ENCODE measurements around the gene MIA. TPM values are rescaled to one million over a fixed set of nuclear protein-coding genes. Genes with fewer than 3 reads are reported as not detected.
"Not testable (repeated sequence)": the region's sequence is repeated elsewhere in the genome, so short reads cannot be mapped to it uniquely, and the experiment has no call there.

MIA gene
- total and polyA plus RNA-seq, 10 donors: 1.5 to 14.2 (median 5.7) TPM; not detected in 6

DNA sequence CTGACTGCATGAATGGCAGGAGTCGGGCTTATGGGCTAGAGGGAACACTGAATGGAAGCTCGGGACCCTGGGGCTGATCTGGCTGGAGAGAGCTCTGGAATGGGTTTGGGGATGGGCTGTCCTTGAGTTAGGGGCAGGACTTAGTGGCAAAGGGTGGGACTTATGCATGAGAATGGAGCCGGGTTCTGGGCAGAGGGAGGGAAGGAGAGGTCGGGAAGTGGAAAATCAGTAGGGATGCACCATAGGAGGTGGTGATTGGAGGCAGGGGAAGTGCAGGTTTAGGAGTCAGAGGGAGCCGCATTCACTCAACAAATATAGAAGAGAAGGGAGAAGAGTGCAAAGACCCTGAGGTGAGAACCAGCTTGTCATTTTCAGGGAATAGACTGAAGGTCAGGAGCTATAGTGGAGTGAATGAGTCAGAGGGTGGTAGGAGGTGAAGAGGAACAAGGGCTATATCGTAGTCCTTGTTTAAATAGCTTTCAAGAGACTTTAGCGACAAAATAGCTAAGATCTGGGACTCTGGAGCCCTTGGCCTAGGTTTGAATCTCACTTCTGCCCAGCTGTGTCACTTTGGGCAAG, 3.5 kb downstream of the MIA start:
- Histone ChIP-seq H3K36me3 (peaks cover 0 to 44% (median 4%) of the 10 kb centered on the region in 6 donors), H3K9me3 (no peaks in the 10 kb centered on the region), H3K4me3 (peak overlapping the region; percentile 58 to 90 (median 70)), H3K27ac (peak overlapping the region; percentile 94 to 100 (median 99)), H3K4me1 (peaks cover 10 to 57% (median 29%) of the 10 kb centered on the region in 6 donors), H3K27me3 (replicated peaks in 1 of 7) (no peaks in the 10 kb centered on the region)
- intact Hi-C loops (cut with DNase I; ENCODE audit: low total_unique reads): no loop called here
- no peak for DNase-seq
- 10 to 18% (median 13%) methylated on average over 7 of the region's 7 CpGs for WGBS, 5 donors
- TF ChIP-seq POLR2AphosphoS5 (IDR thresholded peaks at IDR 0.05) (no peak), POLR2A (IDR thresholded peaks at IDR 0.05) (no peak)
- TF ChIP-seq, protein P1, sequence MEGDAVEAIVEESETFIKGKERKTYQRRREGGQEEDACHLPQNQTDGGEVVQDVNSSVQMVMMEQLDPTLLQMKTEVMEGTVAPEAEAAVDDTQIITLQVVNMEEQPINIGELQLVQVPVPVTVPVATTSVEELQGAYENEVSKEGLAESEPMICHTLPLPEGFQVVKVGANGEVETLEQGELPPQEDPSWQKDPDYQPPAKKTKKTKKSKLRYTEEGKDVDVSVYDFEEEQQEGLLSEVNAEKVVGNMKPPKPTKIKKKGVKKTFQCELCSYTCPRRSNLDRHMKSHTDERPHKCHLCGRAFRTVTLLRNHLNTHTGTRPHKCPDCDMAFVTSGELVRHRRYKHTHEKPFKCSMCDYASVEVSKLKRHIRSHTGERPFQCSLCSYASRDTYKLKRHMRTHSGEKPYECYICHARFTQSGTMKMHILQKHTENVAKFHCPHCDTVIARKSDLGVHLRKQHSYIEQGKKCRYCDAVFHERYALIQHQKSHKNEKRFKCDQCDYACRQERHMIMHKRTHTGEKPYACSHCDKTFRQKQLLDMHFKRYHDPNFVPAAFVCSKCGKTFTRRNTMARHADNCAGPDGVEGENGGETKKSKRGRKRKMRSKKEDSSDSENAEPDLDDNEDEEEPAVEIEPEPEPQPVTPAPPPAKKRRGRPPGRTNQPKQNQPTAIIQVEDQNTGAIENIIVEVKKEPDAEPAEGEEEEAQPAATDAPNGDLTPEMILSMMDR (IDR thresholded peaks at IDR 0.05 in 8 of 11, conservative IDR thresholded peaks at IDR 0.05 in 3 of 11): no peak

DNA sequence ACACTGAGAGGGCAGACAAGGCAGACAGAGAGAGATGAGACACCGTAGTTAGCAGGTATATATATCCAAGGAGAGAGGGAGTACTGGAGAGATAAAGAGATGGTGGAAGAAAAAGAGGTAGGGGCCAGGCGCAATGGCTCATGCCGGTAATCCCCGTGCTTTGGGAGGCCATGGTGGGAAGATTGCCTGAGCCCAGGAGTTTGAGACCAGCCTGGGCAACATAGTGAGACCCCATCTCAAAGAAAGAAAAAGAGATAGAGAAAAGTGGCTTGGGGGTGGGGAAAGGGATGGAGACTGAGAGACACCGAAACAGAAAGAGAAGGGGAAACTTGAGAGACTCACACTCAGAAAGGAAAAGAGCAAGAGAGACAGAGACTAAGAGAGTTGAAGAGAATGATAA, 5.3 kb downstream of the MIA start:
- 91 to 96% (median 95%) methylated on average over 5 of the region's 5 CpGs for WGBS, 5 donors
- no peak for DNase-seq
- intact Hi-C loops (cut with DNase I; ENCODE audit: low total_unique reads): no loop called here
- Histone ChIP-seq H3K36me3 (peaks cover 0 to 57% (median 13%) of the 10 kb centered on the region in 6 donors), H3K27me3 (replicated peaks in 1 of 7) (no peaks in the 10 kb centered on the region), H3K9me3 (no peaks in the 10 kb centered on the region), H3K4me1 (peaks cover 10 to 48% (median 29%) of the 10 kb centered on the region in 6 donors), H3K4me3 (no peak overlapping the region), H3K27ac (no peak overlapping the region)
- TF ChIP-seq POLR2AphosphoS5 (IDR thresholded peaks at IDR 0.05): no peak
- TF ChIP-seq, protein P1 (IDR thresholded peaks at IDR 0.05 in 8 of 11, conservative IDR thresholded peaks at IDR 0.05 in 3 of 11): no peak
- no peak for TF ChIP-seq POLR2A (IDR thresholded peaks at IDR 0.05)

DNA sequence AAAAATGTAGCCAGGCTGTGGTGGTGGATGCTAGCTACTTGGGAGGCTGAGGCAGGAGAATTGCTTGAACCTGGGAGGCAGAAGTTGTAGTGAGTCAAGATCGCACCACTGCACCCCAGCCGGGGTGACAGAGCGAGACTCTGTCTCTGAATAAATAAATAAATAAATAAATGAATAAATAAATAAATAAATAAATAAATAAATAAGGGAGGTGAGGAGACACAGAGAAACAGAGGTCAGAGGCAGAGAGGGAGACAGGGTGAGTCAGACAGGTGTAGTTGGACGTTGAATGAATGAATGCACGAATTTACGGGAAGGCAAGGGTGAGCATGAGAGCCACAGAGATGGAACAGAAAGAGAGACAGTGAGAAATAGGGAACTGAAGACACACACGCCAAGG, 5.8 kb downstream of the MIA start:
- Histone ChIP-seq H3K36me3 (peaks cover 0 to 63% (median 13%) of the 10 kb centered on the region in 6 donors), H3K9me3 (no peaks in the 10 kb centered on the region), H3K4me3 (no peak overlapping the region), H3K27me3 (replicated peaks in 1 of 7) (no peaks in the 10 kb centered on the region), H3K27ac (no peak overlapping the region), H3K4me1 (peaks cover 10 to 42% (median 28%) of the 10 kb centered on the region in 6 donors)
- DNase-seq: no peak
- intact Hi-C loops (cut with DNase I; ENCODE audit: low total_unique reads): no loop called here
- WGBS, 5 donors: 87 to 95% (median 90%) methylated on average over 7 of the region's 7 CpGs
- TF ChIP-seq, protein P1 (IDR thresholded peaks at IDR 0.05 in 8 of 11, conservative IDR thresholded peaks at IDR 0.05 in 3 of 11): no peak
- TF ChIP-seq POLR2AphosphoS5 (IDR thresholded peaks at IDR 0.05): no peak
- TF ChIP-seq POLR2A (IDR thresholded peaks at IDR 0.05): no peak

DNA sequence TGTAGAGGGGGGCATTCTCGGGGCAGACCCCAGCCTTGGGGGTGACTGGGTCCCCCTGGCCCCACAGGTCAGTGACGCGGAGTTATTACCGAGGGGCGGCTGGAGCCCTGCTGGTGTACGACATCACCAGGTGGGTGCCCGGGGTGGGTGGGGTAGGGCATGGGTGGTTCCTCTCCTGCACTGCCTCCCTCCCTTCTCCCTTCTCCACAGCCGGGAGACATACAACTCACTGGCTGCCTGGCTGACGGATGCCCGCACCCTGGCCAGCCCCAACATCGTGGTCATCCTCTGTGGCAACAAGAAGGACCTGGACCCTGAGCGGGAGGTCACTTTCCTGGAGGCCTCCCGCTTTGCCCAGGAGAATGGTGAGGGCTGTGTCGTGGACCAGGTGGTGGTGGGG, 8.4 kb downstream of the MIA start:
- H3K9me3 ChIP-seq: no peaks in the 10 kb centered on the region
- peaks cover 0 to 89% (median 24%) of the 10 kb centered on the region in 6 donors for H3K36me3 ChIP-seq
- no peak overlapping the region for H3K4me3 ChIP-seq
- 89 to 96% (median 95%) methylated on average over 2 to 14 of the region's 14 CpGs for WGBS, 5 donors
- no peak overlapping the region for H3K27ac ChIP-seq
- TF ChIP-seq POLR2AphosphoS5 (IDR thresholded peaks at IDR 0.05) (no peak), POLR2A (IDR thresholded peaks at IDR 0.05) (no peak)
- TF ChIP-seq, protein P1 (IDR thresholded peaks at IDR 0.05 in 8 of 11, conservative IDR thresholded peaks at IDR 0.05 in 3 of 11): no peak
- no peaks in the 10 kb centered on the region for H3K27me3 ChIP-seq (replicated peaks in 1 of 7)
- no peak for DNase-seq
- intact Hi-C loops (cut with DNase I; ENCODE audit: low total_unique reads): no loop called here
- H3K4me1 ChIP-seq: peaks cover 4 to 27% (median 12%) of the 10 kb centered on the region in 6 donors

DNA sequence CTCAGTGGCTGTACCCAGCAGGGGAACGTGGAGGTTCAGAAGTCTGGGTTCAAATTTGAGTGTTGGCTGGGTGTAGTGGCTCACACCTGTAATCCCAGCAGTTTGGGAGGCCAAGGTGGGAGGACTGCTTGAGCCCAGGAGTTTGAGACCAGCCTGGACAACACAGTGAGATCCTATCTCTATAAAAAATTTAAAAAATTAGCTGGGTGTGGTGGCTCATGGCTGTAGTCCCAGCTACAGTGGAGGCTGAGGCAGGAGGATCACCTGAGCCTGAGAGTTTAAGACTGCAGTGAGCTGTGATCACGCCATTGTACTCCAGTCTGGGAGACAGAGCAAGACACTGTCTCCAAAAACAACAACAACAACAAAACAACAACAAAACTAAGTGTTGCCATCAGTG, 8.8 kb downstream of the MIA start:
- intact Hi-C loops (cut with DNase I; ENCODE audit: low total_unique reads); H3K4me3 ChIP-seq; H3K27ac ChIP-seq; H3K9me3 ChIP-seq; H3K27me3 ChIP-seq (replicated peaks in 1 of 7); DNase-seq: not testable (repeated sequence)
- peaks cover 0 to 93% (median 25%) of the 10 kb centered on the region in 6 donors for H3K36me3 ChIP-seq
- H3K4me1 ChIP-seq: peaks cover 0 to 23% (median 8%) of the 10 kb centered on the region in 6 donors
- 95 to 98% (median 97%) methylated on average over 2 of the region's 2 CpGs for WGBS, 5 donors
